ENCODE measurements around the gene STK33.

STK33 gene

GRCh38 chr11:8370812-8371515, 223.1 kb downstream of the STK33 start:
- DNase-seq (ENCODE audit: low read depth) = no peak
- TF ChIP-seq CTCF (IDR thresholded peaks at IDR 0.05; ENCODE audit: control insufficient read depth, extremely low read depth, insufficient read depth) = no peak
- no peak overlapping the region for H3K4me3 ChIP-seq (ENCODE audit: low read depth, low read length)

- no peak for TF ChIP-seq CTCF (IDR thresholded peaks at IDR 0.05; ENCODE audit: control insufficient read depth, extremely low read depth, insufficient read depth)
- no peak overlapping the region for H3K4me3 ChIP-seq (ENCODE audit: low read depth, low read length)
- DNase-seq (ENCODE audit: low read depth) = no peak
Observed at GRCh38 chr11:8369592-8370205, 224.3 kb downstream of the STK33 start.

- no peak overlapping the region for H3K4me3 ChIP-seq (ENCODE audit: low read depth, low read length)
- no peak for TF ChIP-seq CTCF (IDR thresholded peaks at IDR 0.05; ENCODE audit: control insufficient read depth, extremely low read depth, insufficient read depth)
- no peak for DNase-seq (ENCODE audit: low read depth)
Observed at GRCh38 chr11:8368772-8369171, 225.3 kb downstream of the STK33 start.

- DNase-seq (ENCODE audit: low read depth) = no peak
- H3K4me3 ChIP-seq (ENCODE audit: low read depth, low read length) = no peak overlapping the region
- no peak for TF ChIP-seq CTCF (IDR thresholded peaks at IDR 0.05; ENCODE audit: control insufficient read depth, extremely low read depth, insufficient read depth)
Observed at GRCh38 chr11:8368194-8368593, 225.8 kb downstream of the STK33 start.

GRCh38 chr11:8366316-8366715, 227.7 kb downstream of the STK33 start:
- no peak for DNase-seq (ENCODE audit: low read depth)

GRCh38 chr11:8365216-8365941, 228.6 kb downstream of the STK33 start:
- no peak overlapping the region for H3K4me3 ChIP-seq (ENCODE audit: low read depth, low read length)
- no peak for DNase-seq (ENCODE audit: low read depth)
- TF ChIP-seq CTCF (IDR thresholded peaks at IDR 0.05; ENCODE audit: control insufficient read depth, extremely low read depth, insufficient read depth) = no peak

More at GRCh38 chr11:8366316-8366715, 227.7 kb downstream of the STK33 start:
- H3K4me3 ChIP-seq (ENCODE audit: low read depth, low read length) = no peak overlapping the region
- no peak for TF ChIP-seq CTCF (IDR thresholded peaks at IDR 0.05; ENCODE audit: control insufficient read depth, extremely low read depth, insufficient read depth)

Data from LNCaP clone FGC (cell line).